GM19438 (cell line): ENCODE results near the gene MEIOSIN.

Source experiments
- ATAC-seq: cut with Tn5 transposase; IDR thresholded peaks from one replicate; pipeline ENCODE4 v1.9.1; 2021; ENCODE audit warnings: low read depth; ENCODE audit not compliant: unreplicated experiment

The MEIOSIN gene

DNA sequence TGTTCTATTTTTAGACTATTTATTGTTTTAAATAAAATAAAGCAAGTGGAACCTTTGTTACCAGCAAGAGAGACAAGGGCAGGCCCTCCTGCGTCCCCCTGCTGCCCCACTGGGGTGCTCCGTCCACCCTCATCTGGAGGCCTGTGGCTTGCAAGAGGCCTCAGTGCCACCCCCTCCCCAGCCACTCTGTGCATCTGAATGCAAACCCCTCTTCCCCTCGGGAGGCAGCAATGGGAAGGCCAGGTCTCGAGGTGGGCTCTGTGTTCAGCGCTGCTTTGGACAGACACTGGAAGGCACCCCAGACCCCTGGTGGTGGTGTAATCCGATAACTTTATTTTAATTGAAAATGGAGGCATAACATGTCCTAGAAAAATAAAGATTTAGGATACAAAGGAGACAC, 31.2 kb downstream of the MEIOSIN start:
- ATAC-seq = no peak

DNA sequence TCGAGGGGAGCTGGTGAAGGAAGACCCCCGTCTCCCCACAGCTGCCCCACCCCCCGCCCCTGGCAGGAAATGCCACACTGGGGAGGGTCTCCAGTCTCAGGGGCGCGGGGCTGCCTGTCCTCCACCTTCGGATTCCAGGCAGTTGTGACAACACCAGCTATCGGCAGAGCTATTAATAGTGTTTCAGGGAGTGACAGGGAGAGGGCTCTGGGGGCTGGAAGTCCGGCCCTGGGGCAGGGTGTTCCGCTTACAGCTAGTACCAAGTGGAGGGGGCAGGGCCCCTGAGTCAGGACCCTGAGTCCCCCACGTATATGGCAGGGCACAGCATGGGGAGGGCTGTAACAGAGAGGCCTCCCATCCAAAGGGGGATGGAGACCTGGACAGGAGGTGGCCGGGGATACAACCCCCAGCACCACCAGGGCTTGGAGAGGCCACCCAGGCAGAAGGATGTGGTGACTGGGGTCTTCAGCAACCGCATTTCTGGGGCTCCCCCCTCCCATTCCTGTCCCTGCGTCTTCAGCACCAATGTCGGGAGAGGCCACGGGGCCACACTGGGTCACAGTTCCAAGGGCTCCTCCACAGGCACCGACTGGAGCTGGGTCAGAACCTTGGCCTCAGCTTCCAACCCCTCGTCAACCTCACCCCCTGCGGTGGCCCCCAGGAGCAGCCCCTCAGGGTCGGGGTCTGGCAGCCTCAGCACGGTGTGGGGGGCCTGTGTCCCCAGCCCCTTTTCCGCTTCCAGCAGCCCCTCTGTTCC, 31.9 kb downstream of the MEIOSIN start:
- ATAC-seq = no peak

DNA sequence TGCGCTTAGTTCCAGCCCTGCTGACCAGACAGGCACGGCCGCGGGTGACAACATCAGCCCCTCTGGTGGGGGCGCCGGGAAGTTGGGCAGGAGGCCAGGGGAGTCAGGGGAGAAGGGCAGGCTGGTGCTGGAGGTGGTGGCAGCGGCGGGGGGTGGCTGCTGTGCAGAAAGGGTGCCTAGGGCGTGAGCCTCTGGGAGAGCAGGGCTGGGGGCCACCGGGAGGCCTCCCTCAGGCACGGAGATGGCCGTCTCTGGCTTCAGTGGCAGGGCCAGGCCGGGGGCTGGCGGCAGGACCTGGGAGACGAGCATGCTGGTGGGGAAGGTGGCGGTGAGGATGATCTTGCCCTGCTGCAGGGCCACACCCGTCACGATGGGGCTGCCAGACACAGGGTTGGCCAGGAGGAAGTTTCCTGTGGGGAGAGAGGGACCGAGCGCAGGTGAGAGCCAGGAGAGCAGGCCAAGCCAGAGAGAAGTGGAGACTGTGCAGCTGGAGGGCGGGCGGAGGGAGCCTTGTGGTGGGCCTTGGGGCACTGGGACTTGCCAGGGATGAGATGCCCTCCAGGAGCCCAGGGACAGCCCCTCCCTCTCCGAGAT, 32.6 kb downstream of the MEIOSIN start:
- ATAC-seq = no peak

DNA sequence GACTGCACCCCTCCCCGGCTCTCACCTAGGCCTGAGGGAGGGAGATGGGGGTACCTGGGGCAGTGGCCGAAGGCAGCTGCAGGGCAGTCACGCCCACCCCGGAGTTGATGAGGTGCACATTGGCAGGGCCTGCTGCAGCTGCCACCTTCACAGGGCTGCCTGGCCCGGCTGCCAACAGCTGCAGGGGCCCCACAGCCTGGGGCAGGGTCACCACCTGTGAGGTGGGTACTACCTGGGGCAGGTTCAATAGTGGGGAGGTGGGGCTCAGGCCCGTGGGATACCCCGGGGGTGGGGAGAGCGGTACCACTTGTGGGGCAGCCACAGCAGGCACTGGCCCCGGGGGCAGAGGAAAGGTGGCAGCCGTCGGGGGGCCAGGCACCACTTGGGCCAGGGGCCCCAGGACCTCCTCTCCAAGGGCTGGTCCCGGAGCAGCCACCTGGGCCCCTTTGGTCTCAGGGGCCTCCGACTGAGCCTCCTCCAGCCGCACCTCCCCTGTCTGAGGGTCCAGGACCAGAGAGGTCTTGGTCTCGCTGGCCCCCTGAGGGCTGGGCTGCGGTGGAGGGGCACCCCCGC, 33.1 kb downstream of the MEIOSIN start:
- ATAC-seq = no peak

DNA sequence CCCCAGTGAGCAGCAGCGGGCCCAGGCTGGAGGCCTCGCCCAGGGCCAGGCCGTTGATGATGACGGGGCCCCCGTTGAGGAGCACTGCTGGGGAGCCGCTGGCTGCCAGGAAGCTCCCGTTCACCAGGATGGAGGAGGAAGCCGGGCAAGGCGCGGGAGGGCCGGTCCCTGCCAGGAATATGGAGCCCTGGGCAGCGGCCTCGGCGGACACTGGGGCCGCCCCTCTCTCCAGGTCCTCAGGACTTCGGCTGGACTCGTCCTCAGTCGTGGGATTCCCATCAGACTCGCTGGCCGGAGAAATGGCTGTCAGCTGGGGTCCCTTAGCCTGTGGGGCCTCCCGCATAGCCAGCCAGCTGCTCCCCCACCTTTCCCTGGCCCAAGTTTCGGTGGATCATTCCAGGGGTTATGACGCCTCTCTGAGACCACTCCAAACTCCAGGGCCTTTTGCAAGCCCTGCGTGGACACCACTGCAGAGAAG, 33.7 kb downstream of the MEIOSIN start:
- ATAC-seq = no peak

DNA sequence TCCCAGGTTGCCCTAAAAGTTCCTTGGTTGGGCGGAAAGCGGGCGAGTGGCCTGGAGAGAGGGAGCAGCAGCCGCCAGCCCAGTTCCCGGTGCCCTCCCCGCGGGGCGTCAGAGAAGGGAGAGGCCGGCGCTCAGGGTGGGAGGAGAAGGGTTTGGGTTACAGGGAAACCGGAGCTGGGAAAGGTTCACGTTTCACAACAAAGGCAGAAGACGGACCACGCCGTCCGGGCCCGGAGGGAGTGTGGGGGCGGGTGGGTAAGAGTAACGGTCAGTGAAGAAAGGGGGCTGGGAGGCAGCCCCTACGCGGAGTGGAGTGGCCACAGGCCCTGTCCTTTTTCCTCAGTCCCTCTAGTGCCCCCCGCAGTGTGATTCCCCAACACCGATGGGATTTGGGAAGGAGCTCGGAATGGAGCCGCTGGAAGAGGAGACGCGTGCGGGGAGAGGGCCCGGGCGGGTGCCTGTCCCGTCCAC, 34.2 kb downstream of the MEIOSIN start:
- no peak for ATAC-seq

DNA sequence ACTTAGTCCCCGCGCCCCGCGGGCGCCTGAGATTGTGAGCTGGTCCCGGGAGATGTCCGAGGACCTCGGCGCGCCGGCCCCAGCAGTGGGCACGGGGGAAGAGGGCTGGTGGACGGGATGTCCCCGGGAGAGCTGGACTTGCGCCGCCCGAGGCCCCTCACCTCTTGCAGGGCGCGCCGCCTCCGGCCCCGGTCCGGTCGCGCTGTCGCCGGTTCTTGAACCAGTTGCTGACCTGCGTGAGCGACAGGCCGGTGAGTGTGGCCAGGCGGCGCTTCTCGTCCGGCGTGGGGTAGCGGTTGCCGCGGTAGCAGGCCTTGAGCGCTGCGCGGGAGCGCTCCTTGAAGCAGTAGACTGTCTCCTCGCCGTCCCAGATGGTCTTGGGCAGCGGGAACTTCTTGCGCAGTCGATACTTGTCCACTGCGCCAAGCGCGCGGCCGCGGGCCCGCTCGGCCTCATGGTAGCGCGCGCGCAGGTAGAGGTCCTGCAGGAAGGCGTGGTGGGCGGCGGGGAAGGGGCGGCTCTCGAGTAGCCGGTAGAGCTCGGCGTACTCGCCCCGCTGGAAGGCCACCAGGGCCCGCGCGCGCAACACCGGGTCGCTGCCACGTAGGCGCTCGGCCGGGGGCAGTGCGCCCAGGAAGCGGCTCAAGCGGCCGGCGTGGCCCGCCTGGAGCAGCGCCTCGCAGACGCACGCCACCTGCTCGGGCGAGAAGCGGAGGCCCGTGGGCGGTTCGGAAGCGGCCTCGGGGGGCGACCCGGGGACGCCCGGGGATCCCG, 34.8 kb downstream of the MEIOSIN start:
- ATAC-seq = no peak

DNA sequence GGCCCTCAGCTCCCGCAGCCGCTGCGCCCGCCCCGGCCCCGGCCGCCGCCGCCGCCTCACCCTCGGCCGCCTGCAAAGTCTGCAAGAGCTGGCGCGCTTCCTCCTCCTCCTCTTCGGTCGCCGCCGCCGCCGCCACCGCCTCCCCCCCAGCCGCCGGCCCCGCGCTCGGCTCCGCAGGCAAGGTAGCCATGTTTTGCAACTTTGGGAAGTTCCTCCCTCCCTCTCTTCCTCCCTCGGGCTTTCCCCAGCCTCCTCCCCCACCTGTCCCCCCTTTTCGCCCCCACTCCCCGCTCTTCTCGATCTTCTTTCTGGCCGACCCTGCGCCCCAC, 35.4 kb downstream of the MEIOSIN start:
- ATAC-seq = no peak

DNA sequence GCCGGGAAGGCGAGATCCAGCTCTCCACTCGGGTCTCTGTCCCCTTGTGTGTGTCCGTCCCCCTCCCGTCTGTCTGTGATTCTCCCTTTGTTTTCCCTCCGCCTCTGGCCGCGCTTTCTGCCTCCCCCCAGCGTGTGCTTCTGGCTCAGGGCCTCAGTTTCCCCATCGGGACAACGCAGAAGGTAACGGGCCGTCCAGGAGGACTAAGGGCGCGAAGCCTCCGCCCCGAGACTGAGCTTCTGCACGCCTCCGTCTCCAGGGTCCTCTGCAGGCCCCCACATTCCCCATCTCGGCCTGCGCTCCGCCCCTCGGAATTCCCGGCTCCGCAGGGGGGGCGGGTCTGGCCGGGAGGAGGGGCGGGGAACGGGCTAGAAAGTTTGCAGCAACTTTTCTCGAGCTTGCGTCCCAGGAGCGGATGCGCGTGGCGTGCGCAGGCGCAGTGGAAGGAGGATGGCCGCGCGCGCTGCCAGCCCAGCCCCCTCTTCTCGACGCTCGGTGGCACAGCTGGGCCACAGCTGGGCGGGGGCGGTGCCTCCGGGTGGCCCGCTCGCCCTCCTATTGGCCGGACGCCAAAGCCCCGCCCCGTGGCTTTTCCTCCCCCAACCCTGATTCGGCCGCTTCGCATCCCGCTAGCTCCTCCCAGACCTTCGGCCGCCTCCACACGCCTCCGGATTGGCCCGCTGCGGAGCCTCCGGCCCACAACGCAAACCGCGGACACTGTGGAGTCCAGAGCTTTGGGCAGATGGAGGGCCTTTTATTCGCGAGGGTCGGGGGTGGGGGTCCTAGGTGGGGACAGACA, 35.9 kb downstream of the MEIOSIN start, which contains the start of gene SIX5:
Gene SIX5, minus strand, starts transcription at position 269 of the 799 bp plus-strand sequence. CDS start 408 bp downstream, outside the sequence.
- ATAC-seq = peak; percentile 42

DNA sequence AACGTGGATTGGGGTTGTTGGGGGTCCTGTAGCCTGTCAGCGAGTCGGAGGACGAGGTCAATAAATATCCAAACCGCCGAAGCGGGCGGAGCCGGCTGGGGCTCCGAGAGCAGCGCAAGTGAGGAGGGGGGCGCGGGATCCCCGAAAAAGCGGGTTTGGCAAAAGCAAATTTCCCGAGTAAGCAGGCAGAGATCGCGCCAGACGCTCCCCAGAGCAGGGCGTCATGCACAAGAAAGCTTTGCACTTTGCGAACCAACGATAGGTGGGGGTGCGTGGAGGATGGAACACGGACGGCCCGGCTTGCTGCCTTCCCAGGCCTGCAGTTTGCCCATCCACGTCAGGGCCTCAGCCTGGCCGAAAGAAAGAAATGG, 36.6 kb downstream of the MEIOSIN start:
- no peak for ATAC-seq

DNA sequence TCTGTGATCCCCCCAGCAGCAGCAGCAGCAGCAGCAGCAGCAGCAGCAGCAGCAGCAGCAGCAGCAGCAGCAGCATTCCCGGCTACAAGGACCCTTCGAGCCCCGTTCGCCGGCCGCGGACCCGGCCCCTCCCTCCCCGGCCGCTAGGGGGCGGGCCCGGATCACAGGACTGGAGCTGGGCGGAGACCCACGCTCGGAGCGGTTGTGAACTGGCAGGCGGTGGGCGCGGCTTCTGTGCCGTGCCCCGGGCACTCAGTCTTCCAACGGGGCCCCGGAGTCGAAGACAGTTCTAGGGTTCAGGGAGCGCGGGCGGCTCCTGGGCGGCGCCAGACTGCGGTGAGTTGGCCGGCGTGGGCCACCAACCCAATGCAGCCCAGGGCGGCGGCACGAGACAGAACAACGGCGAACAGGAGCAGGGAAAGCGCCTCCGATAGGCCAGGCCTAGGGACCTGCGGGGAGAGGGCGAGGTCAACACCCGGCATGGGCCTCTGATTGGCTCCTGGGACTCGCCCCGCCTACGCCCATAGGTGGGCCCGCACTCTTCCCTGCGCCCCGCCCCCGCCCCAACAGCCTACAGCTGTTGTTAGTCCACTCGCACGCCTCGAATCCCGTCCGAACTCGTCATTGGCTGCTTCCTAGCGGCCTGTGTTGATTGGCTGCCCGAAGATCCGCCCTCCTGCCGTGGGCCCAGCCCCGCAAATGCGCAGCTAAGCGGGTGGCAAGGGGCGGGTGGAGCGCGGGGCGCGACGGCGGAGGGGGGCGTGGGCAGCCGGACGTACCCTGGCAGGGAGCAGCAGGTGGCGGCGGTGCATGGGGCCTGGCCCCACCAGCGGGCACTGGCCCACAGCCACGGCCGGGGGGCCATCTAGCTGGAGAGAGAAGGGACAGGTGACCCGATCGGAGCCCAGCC, 37.2 kb downstream of the MEIOSIN start:
- ATAC-seq = peak; percentile 55

DNA sequence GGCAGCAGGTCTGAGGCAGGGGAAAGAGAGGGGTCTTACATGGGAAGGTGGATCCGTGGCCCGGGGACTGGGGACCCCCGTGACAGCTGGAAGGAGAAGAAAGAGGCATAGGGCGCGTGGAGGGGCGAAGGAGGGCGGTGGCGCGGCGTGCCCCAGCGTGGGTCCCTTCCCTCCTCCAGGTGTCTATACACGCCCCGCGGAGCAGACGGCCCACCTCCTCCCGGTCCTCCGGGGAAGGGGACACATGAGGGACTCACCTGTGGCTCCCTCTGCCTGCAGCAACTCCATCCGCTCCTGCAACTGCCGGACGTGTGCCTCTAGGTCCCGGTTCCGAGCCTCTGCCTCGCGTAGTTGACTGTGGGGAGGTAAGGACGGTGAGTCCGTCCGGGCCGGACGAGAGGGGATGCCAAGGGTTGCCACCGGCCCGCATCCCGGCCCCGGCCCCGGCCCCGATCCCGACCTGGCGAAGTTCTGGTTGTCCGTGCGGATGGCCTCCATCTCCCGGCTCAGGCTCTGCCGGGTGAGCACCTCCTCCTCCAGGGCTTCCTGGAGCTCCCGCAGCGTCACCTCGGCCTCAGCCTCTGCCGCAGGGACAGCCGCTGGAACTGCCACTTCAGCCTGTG, 38.2 kb downstream of the MEIOSIN start:
- no peak for ATAC-seq

DNA sequence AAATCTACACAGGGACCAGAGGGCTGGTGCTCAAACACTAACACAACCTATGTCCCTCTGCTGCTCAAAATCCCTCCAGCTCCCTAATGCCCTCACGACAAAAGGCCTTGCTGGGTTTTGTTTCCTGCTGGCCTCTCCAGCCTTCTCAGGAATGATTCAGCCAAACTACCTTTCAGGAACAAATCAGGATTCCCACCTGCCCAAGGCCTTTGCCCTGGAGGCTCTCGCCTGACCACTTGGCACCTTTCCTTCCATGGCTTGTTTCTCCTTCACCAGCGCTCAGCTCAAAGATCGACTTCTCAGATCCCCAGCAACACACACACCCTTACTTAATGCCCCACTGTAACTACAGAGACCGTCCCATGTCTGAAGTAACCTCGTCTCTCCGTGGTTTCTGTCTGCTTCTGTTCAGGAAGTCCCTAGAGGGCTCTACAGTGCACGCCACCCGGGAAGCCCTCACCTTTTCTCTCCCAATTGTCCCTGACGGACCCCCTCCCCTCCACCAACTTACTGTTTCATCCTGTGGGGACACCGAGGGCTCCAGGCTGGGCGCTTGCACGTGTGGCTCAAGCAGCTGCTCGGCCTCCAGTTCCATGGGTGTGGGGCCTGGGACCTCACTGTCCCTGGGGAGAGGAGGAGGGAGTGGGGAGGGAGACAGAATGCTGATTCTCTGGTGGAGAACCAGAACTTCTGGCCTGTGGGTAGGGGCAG, 39.0 kb downstream of the MEIOSIN start:
- no peak for ATAC-seq

DNA sequence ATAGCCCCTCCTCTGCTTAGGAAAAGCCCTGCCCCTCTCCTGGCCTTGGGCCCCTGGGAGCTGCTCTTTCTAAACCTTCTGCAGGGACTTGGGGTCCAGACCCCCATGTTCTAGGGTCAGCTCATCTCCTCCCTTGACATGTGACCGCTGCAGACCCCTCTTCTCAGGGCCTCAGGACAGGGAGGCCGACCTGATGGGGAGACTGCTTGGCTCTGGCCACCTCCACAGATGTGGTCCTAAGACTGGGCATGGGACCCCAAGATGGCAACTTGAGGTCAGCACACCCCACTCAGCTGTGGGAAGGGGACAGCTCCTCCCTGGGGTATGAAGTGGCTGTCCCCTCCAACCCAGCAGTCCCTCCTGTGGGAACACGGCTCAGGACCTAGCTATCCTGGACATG, 39.7 kb downstream of the MEIOSIN start:
- no peak for ATAC-seq

DNA sequence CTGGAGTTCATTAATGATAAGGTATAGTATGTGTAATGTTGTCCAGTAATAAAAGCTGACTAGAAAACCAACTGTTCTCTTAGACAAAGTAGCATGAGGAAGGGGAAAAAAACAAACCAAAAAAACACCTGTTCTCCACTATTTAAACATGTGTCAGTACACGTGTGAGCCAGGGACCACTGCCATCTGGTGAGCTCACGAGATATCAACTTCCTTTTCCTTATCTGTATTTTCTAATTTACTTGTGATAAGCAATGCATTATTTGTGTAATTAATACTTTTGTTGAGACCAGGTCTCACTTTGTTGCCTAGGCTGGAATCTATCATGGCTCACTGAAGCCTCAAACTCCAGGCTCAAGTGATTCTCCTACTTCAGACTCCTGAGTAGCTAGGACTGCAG, 40.1 kb downstream of the MEIOSIN start:
- ATAC-seq = no peak

DNA sequence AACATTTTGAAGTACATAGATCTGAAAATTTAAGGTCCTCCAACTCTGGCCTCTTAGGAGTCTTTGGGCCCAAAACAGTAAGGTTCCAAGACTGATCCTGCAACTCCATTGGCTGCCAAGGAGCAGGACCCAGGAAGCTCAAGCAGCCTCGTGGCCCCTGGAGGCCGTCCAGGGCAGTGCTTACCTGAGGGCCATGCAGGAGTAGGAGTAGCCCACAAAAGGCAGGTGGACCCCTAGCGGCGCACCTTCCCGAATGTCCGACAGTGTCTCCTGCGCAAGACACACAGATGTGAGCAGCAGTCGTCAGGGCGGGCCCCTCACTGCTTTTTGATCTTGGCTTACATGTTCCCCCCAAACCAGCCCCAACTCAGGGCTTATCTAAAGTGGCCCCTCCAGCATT, 41.5 kb downstream of the MEIOSIN start:
- no peak for ATAC-seq

DNA sequence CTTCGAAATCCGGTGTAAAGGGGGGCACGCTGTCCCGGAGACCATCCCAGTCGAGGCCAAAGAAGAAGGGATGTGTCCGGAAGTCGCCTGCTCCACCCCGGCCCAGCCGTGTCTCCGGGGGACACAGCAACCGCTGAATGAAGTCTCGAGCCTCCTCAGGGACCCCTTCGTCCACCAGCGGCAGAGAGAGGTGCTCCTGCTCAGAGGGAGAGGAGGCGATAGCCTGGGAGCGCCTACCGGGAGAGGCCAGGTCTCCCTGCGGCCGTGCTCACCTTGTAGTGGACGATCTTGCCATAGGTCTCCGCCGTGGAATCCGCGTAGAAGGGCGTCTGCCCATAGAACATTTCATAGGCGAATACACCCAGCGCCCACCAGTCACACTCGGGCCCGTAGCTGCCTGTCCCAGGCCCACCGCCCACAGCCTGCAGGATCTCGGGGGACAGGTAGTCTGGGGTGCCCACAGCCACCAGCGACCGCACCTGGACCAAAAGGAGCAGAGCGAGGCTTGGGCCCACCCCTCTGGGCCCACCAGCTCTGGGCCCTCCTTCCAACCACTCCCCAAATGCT, 44.2 kb downstream of the MEIOSIN start:
- no peak for ATAC-seq
